ENCODE results near the gene TNNI2. TPM values are rescaled to one million over a fixed set of nuclear protein-coding genes. Genes with fewer than 3 reads are reported as not detected.

The TNNI2 gene
- total RNA-seq, 1 donor from 2014 or later = not detected

DNA sequence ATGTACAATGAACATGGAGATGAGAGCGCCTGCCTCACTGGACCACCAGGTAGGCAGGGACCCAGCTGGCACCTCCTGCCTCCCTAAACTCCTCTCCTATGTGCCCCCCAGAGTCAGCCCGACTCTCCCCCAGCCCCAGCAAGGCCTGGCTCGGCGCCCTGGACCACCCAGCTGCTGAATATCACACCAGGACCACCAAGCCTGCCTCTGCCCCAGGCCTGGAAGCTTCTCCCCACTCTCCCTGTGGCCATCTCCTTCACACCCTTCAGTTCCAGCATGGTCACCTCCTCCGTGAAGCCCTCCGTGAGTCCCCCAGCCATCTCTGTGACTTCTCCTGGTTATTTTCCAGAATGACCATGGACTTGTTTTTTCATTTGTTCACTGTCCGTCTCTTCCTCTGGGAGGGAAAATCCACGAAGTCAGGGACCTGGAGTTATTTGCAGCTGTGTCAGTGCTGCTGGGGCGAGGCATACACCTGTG is 7.7 kb downstream of the TNNI2 start:
- Histone ChIP-seq H3K36me3 (no peaks in the 10 kb centered on the region), H3K4me3 (no peak overlapping the region), H3K27me3 (ENCODE audit: low read depth) (no peaks in the 10 kb centered on the region), H3K27ac (replicated peaks) (no peak overlapping the region), H3K9me3 (replicated peaks) (no peaks in the 10 kb centered on the region), H3K4me1 (peaks cover 44% of the 10 kb centered on the region)
- DNase-seq = no peak
- TF ChIP-seq, protein P1, sequence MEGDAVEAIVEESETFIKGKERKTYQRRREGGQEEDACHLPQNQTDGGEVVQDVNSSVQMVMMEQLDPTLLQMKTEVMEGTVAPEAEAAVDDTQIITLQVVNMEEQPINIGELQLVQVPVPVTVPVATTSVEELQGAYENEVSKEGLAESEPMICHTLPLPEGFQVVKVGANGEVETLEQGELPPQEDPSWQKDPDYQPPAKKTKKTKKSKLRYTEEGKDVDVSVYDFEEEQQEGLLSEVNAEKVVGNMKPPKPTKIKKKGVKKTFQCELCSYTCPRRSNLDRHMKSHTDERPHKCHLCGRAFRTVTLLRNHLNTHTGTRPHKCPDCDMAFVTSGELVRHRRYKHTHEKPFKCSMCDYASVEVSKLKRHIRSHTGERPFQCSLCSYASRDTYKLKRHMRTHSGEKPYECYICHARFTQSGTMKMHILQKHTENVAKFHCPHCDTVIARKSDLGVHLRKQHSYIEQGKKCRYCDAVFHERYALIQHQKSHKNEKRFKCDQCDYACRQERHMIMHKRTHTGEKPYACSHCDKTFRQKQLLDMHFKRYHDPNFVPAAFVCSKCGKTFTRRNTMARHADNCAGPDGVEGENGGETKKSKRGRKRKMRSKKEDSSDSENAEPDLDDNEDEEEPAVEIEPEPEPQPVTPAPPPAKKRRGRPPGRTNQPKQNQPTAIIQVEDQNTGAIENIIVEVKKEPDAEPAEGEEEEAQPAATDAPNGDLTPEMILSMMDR (IDR thresholded peaks at IDR 0.05; ENCODE audit: borderline replicate concordance) = no peak
- intact Hi-C loops (cut with micrococcal nuclease) = no loop called here

GRCh38 chr11:1847006-1847735 is 8.4 kb downstream of the TNNI2 start:
- DNase-seq = no peak
- intact Hi-C loops (cut with micrococcal nuclease) = no loop called here
- Histone ChIP-seq H3K4me1 (peaks cover 40% of the 10 kb centered on the region), H3K9me3 (replicated peaks) (no peaks in the 10 kb centered on the region), H3K36me3 (no peaks in the 10 kb centered on the region), H3K27me3 (ENCODE audit: low read depth) (no peaks in the 10 kb centered on the region), H3K4me3 (no peak overlapping the region), H3K27ac (replicated peaks) (no peak overlapping the region)
- TF ChIP-seq, protein P1 (IDR thresholded peaks at IDR 0.05; ENCODE audit: borderline replicate concordance) = no peak

DNA sequence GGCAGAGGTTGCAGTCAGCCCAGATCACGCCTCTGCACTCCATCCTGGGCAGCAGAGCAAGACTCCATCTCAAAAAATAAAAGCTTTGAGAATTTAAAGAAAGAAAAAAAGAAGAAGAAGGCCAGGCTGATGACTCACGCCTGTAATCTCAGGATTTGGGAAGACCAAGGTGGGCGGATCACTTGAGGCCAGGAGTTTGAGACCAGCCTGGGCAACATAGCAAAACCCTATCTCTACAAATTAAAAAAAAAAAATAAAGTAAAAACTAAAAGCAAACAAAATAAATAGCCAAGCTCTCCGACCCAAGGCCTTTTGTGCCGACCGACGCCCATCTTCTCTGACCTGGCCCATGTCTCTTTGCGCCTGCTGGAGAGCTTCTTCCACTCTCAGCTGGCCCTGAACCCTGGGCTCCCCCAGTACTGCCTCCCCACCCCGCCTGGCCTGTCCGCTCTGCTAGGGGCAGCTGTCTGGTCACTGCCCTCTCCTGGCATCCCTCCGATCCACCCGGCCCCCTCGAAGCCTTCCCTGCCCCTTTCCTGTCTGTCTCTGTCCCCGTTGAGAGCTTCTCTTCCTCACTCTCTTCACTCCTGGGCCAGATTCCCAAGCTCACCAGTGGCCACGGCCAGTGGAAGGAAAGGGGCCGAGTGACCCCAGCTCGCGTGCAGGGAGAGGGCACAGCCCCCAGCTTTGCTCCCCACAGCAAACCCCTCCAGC is 9.3 kb downstream of the TNNI2 start:
- Histone ChIP-seq H3K4me1 (peaks cover 31% of the 10 kb centered on the region), H3K4me3 (no peak overlapping the region), H3K27me3 (ENCODE audit: low read depth) (no peaks in the 10 kb centered on the region), H3K36me3 (no peaks in the 10 kb centered on the region), H3K9me3 (replicated peaks) (no peaks in the 10 kb centered on the region), H3K27ac (replicated peaks) (no peak overlapping the region)
- intact Hi-C loops (cut with micrococcal nuclease) = no loop called here
- TF ChIP-seq, protein P1 (IDR thresholded peaks at IDR 0.05; ENCODE audit: borderline replicate concordance) = no peak
- no peak for DNase-seq

GRCh38 chr11:1848640-1849430 is 10.1 kb downstream of the TNNI2 start:
- Histone ChIP-seq H3K27ac (replicated peaks) (no peak overlapping the region), H3K27me3 (ENCODE audit: low read depth) (no peaks in the 10 kb centered on the region), H3K9me3 (replicated peaks) (no peaks in the 10 kb centered on the region), H3K36me3 (no peaks in the 10 kb centered on the region), H3K4me1 (peaks cover 25% of the 10 kb centered on the region), H3K4me3 (no peak overlapping the region)
- DNase-seq = no peak
- intact Hi-C loops (cut with micrococcal nuclease) = no loop called here
- TF ChIP-seq, protein P1 (IDR thresholded peaks at IDR 0.05; ENCODE audit: borderline replicate concordance) = no peak

- Histone ChIP-seq H3K36me3 (no peaks in the 10 kb centered on the region), H3K27me3 (ENCODE audit: low read depth) (no peaks in the 10 kb centered on the region), H3K4me3 (no peak overlapping the region), H3K27ac (replicated peaks) (no peak overlapping the region), H3K4me1 (peaks cover 12% of the 10 kb centered on the region), H3K9me3 (replicated peaks) (no peaks in the 10 kb centered on the region)
- TF ChIP-seq, protein P1 (IDR thresholded peaks at IDR 0.05; ENCODE audit: borderline replicate concordance) = no peak
- intact Hi-C loops (cut with micrococcal nuclease) = no loop called here
- no peak for DNase-seq
Observed at GRCh38 chr11:1851468-1852180, 12.8 kb downstream of the TNNI2 start.
